ENCODE data around the gene AATF.
"Not testable (repeated sequence)": the region's sequence is repeated elsewhere in the genome, so short reads cannot be mapped to it uniquely, and the experiment has no call there.

AATF gene

GRCh38 chr17:37047631-37048104 is 98.9 kb downstream of the AATF start:
- DNase-seq (ENCODE audit: low spot score) = peak; percentile 82

DNA sequence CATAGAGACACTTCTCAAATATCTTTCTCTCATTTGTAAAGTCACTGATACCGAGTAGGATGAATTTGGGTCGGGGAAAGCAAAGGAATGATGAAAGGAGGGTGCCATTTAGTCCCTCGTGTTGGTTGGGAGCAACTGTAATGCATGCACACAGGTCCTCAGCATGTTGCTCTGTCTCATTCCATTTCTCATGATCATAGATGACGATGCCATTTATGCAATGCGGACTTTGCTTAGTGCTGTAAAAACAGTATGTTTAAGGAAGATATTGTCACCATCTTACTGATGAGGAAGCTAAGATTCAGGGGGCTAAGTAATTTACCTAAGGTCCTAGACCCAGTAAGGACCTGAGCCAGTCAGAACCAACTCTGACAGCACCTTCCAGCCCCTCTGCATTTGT is 100.1 kb downstream of the AATF start:
- DNase-seq (ENCODE audit: low spot score) = no peak

- no peak for DNase-seq (ENCODE audit: low spot score)
Measured at GRCh38 chr17:37050920-37051319, 102.2 kb downstream of the AATF start.

GRCh38 chr17:37051381-37051780 is 102.6 kb downstream of the AATF start:
- no peak for DNase-seq (ENCODE audit: low spot score)

DNA sequence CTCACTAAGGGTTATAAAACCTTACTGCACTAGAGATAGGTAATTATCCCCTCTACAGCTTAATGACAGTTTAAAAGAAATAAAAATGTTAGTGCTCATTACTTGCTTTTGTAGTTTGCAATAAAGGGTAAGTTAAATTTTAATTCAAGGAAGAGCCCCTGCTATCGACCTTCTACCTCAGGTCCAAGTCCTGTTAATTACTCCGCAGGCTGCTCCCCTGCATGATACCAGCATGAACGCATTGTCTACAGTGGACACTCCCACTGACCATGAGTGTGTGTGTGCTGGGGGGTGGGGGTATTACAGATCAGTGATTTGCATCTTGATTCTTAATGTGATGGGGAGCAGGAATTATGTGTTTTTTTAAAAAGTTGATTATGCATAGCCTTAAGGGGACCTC is 103.1 kb downstream of the AATF start:
- DNase-seq (ENCODE audit: low spot score) = no peak

- DNase-seq (ENCODE audit: low spot score) = no peak
Measured at GRCh38 chr17:37052450-37052849, 103.7 kb downstream of the AATF start.

GRCh38 chr17:37054894-37055293 is 106.1 kb downstream of the AATF start:
- DNase-seq (ENCODE audit: low spot score) = no peak

GRCh38 chr17:37056622-37057021 is 107.9 kb downstream of the AATF start:
- no peak for DNase-seq (ENCODE audit: low spot score)

GRCh38 chr17:37059493-37059892 is 110.7 kb downstream of the AATF start:
- DNase-seq (ENCODE audit: low spot score) = no peak

DNA sequence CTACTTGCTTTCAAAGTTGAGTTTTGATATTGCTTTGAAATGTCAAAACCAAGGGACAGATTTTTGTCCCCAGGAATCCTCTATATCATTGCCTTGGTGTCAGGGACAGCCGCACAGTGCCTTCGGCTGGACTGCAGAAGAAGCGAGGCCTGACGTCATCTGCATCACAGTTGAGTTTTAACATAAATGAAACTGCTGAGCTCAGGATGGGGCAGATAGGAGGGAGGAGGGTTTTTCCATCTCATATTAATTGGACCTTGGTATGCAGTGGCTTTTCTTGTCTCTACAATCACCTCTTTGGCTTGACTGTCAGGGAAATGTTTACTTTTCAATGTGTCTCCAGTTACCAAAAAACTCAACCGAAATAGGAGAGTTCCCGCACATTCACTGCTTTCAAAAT is 111.3 kb downstream of the AATF start:
- no peak for DNase-seq (ENCODE audit: low spot score)

GRCh38 chr17:37060928-37061327 is 112.2 kb downstream of the AATF start:
- no peak for DNase-seq (ENCODE audit: low spot score)

DNA sequence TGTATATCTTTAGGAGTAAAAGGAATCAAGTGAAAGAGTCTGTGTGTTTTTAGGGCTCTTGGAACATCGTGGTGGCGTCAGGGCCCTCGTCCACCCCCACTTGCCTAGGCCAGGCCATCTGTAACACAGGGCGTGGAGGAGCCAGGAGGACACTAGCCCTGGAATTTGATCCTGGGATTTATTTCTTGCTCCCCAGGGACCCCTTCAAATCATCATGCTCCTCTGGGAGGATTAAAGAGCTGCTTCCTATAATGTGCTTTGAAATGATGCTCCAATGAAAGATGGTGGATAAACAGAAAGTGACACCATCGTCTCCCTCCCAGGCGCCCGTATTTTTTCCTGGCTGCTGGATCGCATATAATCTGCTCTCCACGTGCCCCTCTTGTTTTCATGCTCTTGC is 113.3 kb downstream of the AATF start:
- DNase-seq (ENCODE audit: low spot score) = no peak

- no peak for DNase-seq (ENCODE audit: low spot score)
Measured at GRCh38 chr17:37064206-37064605, 115.5 kb downstream of the AATF start.

DNA sequence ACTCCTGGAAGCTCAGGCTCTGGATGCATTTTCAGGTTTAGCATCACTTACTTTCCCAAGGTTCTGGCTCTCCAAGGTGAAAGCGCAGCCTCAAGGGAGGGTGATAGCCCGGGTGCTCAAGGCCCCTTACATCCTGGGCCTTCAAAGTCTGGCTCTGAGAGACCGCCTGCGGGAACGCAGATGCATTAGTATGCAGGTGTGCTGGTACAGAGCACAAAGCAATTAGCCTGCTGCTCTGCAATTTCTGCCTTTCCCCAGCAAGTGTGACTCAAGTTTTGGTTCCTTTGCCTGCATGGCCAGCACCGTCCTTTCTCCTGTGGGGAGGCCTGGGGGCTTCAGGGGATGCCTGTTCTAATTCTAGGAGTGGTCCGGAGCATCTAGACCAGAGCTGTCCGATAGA is 116.2 kb downstream of the AATF start:
- no peak for DNase-seq (ENCODE audit: low spot score)

DNA sequence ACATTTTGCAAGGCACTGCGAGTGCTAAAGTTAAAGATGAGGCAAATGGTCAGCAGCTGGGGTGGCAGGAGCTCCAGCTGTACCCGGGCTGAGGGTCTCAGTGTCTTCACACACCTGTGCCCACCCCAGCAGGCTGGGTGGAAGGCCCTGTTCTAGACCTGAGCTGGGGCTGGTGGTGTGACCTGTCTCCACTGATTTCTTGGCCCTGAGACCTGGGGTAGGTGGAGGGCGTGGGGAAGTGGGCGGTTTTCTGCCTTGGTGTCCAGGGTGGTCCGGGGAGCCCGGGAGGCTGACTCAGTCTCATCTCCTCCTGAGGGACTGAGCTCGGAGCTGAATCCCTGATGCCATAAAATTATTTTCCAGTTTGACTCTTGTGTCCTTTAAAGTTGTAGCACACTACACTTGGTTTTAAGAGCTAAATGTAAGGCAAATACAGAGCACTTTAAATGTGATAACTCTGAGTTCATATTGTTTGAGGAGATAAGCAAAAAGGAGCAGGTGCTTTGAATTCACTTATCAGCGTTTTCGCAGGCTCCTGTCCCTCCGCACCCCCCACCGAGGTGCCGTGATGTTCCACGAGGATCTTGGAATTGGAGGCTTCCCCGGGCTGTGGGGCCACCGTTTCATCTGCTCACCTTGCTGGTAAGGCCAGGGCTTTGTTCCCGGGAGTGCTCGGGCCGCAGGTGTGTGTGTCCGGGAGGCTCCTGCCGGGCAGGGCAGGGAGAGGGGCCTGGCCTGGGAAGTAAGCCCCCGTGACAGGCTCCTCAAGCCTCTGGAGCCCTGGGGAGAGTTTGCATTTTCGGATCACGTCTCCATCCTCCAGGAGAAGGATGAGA is 117.0 kb downstream of the AATF start:
- DNase-seq (ENCODE audit: low spot score) = no peak

DNA sequence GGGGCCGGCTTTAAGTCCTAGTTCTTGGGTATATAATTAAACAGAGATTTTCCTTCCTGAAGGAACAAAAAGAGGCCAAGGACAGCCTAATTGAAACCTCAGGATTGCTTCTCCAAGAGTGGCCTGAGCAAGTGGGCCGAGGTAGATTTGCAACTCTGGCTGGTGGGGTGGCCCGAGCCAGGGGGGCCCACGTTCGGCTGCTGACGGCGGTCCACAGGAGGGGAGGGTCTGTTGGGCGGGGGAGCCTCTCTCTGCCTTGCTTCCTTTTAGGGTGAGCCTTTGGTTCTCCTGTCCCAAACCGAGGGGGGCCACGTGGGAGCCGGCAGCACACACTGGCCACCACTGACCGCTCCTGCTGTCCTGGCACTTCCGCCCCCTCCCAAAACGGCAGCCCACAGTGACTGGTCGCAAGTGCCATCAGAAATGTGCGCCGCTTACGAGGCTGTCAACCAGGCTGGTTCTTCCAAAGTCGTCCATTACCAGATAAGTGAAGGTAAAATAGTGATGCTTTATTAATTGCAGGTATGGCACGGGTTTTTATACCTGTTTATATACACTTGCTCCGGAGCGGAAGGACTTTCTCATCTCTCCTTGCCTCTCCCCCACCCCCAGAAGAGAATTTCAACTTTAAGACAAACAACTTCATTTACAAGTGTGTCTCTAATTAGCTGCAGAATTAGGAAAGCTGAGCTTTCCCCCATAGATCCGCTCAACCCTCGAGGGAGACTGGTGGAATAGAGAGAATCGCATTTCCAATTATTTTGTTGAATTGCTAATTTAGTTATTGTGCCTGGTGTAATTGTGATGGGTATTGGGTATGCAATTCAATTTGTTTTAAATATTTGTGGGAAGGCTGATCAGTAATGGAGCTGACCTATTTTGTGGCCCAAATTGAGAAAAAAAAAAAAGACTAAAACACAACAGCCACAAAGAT is 117.8 kb downstream of the AATF start:
- DNase-seq (ENCODE audit: low spot score) = no peak

- DNase-seq (ENCODE audit: low spot score) = peak; percentile 35
Measured at GRCh38 chr17:37067555-37068111, 118.9 kb downstream of the AATF start.

GRCh38 chr17:37068266-37068665 is 119.5 kb downstream of the AATF start:
- no peak for DNase-seq (ENCODE audit: low spot score)

- DNase-seq (ENCODE audit: low spot score) = no peak
Measured at GRCh38 chr17:37069087-37069486, 120.3 kb downstream of the AATF start.

GRCh38 chr17:37073464-37073863 is 124.7 kb downstream of the AATF start:
- not testable (repeated sequence) for DNase-seq (ENCODE audit: low spot score)

DNA sequence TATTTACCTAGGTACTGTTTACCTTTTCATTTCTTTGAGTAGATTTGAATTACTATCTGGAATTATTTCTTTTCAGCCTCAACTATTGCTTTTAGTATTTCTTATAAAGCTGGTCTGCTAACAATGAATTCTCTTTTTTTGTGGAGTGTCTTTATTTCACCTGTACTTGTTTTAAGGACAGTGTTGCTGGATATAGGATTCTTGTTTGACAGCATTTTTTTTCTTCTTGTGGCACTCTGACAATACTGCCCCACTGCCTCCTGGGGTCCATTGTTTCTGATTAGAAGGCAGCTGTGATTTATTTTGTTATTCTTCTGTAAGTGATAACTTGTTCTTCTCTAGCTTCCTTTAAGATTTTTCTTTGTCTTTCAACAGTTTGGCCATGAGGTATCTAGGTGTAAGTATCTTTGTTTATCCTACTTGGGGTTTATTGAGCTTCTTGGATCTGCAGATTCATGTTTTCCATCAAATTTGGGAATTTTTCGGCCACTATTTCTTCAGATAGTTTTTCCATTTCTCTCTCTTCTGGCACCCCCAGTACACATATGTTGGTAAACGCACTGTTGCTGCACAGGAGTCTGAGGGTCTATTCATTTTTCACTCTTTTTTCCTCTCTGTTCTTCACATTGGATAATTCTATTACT is 130.4 kb downstream of the AATF start:
- DNase-seq (ENCODE audit: low spot score) = no peak

- no peak for DNase-seq (ENCODE audit: low spot score)
Measured at GRCh38 chr17:37079735-37080134, 131.0 kb downstream of the AATF start.
